ENCODE measurements around the gene MYOG.
A peak's percentile ranks its signal among the peaks of the same experiment; 100 is the strongest.

The MYOG gene

DNA sequence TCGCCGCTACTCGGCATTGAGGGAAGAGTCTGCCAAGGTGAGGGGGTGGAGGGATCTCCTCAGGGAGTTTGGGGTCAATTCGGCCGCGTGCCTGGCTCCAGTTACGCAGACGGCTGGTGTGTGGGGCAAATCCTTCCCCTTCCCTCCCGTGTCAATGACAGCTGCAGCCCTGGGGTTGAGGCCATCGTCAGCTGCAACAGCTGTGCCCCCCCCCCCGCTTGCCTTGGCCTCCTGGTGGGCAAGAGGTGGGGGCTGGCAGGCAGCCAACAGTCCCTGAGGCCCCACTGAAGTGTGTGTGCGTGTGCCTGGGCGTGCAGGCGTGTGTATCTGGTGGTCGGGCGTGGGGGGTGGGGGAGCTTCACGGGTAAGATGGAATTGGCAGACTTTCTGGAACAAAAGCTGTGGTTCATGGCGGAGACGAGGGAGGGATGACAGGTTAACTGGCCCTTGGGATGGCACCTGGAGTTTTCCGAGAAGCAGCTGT lies 33.9 kb downstream of the MYOG start:
- H3K9ac ChIP-seq (ENCODE audit: low read length) = no peak overlapping the region
- H3K79me2 ChIP-seq (ENCODE audit: control insufficient read depth, insufficient read depth, low read length) = no peaks in the 10 kb centered on the region
- H4K5ac ChIP-seq (ENCODE audit: low read length) = no peak overlapping the region
- WGBS (ENCODE audit: extremely low coverage, insufficient coverage, low lambda C conversion rate) = no CpG with 5 or more reads among the region's 20 CpGs
- no peak overlapping the region for H3K18ac ChIP-seq (ENCODE audit: low read length)
- no peak overlapping the region for H3K4me3 ChIP-seq (ENCODE audit: low read length)
- no peaks in the 10 kb centered on the region for H3K4me1 ChIP-seq (ENCODE audit: control insufficient read depth, low read depth, low read length)
- H3K4ac ChIP-seq (ENCODE audit: low read depth, low read length) = no peak overlapping the region
- no peak overlapping the region for H2BK5ac ChIP-seq (ENCODE audit: low read length)
- H3K36me3 ChIP-seq (ENCODE audit: control insufficient read depth, insufficient read depth, low read length) = no peaks in the 10 kb centered on the region
- no peak overlapping the region for H2AK5ac ChIP-seq (ENCODE audit: low read length)
- H2BK120ac ChIP-seq (ENCODE audit: low read depth, low read length) = no peak overlapping the region
- no peak overlapping the region for H3K23ac ChIP-seq (ENCODE audit: low read length)
- no peak overlapping the region for H2BK15ac ChIP-seq (replicated peaks; ENCODE audit: low read depth)
- H3K4me2 ChIP-seq (ENCODE audit: low read length) = no peak overlapping the region
- H3K27me3 ChIP-seq (ENCODE audit: insufficient read depth, low read length, poor library complexity) = no peaks in the 10 kb centered on the region
- no peak overlapping the region for H3K27ac ChIP-seq (ENCODE audit: low read depth, low read length)
- H4K8ac ChIP-seq (ENCODE audit: low read depth, low read length) = no peak overlapping the region
- no peaks in the 10 kb centered on the region for H3K79me1 ChIP-seq (ENCODE audit: low read length)
- no peak for DNase-seq
- no peak overlapping the region for H3K56ac ChIP-seq (ENCODE audit: low read length)

DNA sequence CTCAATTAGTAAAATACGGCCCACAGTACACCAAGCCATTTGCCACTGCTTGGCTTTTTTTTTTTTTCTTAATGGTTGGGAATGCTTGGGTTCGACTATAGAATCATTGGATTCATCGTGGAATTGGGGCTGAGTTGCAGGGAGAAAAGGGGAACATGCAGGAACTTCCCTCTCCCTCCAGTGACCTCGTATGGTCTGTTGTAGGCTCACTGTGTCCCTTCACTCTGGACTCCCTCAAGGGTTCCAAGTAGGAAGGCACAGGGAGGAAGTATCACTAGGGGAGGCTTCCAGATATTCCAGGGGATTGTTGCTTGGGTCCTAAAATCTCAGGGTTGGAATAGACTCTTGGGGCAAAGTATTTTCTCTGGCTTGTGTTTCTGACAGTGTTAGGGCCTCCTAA lies 35.0 kb downstream of the MYOG start:
- H3K36me3 ChIP-seq (ENCODE audit: control insufficient read depth, insufficient read depth, low read length) = no peaks in the 10 kb centered on the region
- no peaks in the 10 kb centered on the region for H3K4me1 ChIP-seq (ENCODE audit: control insufficient read depth, low read depth, low read length)
- no peak for DNase-seq
- H2BK120ac ChIP-seq (ENCODE audit: low read depth, low read length) = no peak overlapping the region
- no CpG with 5 or more reads among the region's 4 CpGs for WGBS (ENCODE audit: extremely low coverage, insufficient coverage, low lambda C conversion rate)
- H3K23ac ChIP-seq (ENCODE audit: low read length) = no peak overlapping the region
- H3K18ac ChIP-seq (ENCODE audit: low read length) = no peak overlapping the region
- H3K4ac ChIP-seq (ENCODE audit: low read depth, low read length) = no peak overlapping the region
- H3K27ac ChIP-seq (ENCODE audit: low read depth, low read length) = no peak overlapping the region
- H3K79me1 ChIP-seq (ENCODE audit: low read length) = no peaks in the 10 kb centered on the region
- no peak overlapping the region for H3K4me2 ChIP-seq (ENCODE audit: low read length)
- H3K4me3 ChIP-seq (ENCODE audit: low read length) = no peak overlapping the region
- no peak overlapping the region for H4K5ac ChIP-seq (ENCODE audit: low read length)
- H2BK5ac ChIP-seq (ENCODE audit: low read length) = no peak overlapping the region
- H3K27me3 ChIP-seq (ENCODE audit: insufficient read depth, low read length, poor library complexity) = no peaks in the 10 kb centered on the region
- no peak overlapping the region for H2AK5ac ChIP-seq (ENCODE audit: low read length)
- no peak overlapping the region for H4K8ac ChIP-seq (ENCODE audit: low read depth, low read length)
- no peaks in the 10 kb centered on the region for H3K79me2 ChIP-seq (ENCODE audit: control insufficient read depth, insufficient read depth, low read length)
- H2BK15ac ChIP-seq (replicated peaks; ENCODE audit: low read depth) = no peak overlapping the region
- no peak overlapping the region for H3K9ac ChIP-seq (ENCODE audit: low read length)
- no peak overlapping the region for H3K56ac ChIP-seq (ENCODE audit: low read length)

- no peak overlapping the region for H3K23ac ChIP-seq (ENCODE audit: low read length)
- no peak overlapping the region for H2BK120ac ChIP-seq (ENCODE audit: low read depth, low read length)
- no peaks in the 10 kb centered on the region for H3K36me3 ChIP-seq (ENCODE audit: control insufficient read depth, insufficient read depth, low read length)
- H2AK5ac ChIP-seq (ENCODE audit: low read length) = no peak overlapping the region
- no peak for DNase-seq
- H3K4ac ChIP-seq (ENCODE audit: low read depth, low read length) = no peak overlapping the region
- H3K4me3 ChIP-seq (ENCODE audit: low read length) = no peak overlapping the region
- H3K4me2 ChIP-seq (ENCODE audit: low read length) = no peak overlapping the region
- WGBS (ENCODE audit: extremely low coverage, insufficient coverage, low lambda C conversion rate) = no CpG with 5 or more reads among the region's 14 CpGs
- H4K5ac ChIP-seq (ENCODE audit: low read length) = no peak overlapping the region
- no peak overlapping the region for H2BK15ac ChIP-seq (replicated peaks; ENCODE audit: low read depth)
- no peaks in the 10 kb centered on the region for H3K4me1 ChIP-seq (ENCODE audit: control insufficient read depth, low read depth, low read length)
- no peak overlapping the region for H3K18ac ChIP-seq (ENCODE audit: low read length)
- H2BK5ac ChIP-seq (ENCODE audit: low read length) = no peak overlapping the region
- no peak overlapping the region for H3K27ac ChIP-seq (ENCODE audit: low read depth, low read length)
- no peak overlapping the region for H4K8ac ChIP-seq (ENCODE audit: low read depth, low read length)
- no peaks in the 10 kb centered on the region for H3K79me2 ChIP-seq (ENCODE audit: control insufficient read depth, insufficient read depth, low read length)
- H3K79me1 ChIP-seq (ENCODE audit: low read length) = no peaks in the 10 kb centered on the region
- H3K9ac ChIP-seq (ENCODE audit: low read length) = no peak overlapping the region
- no peaks in the 10 kb centered on the region for H3K27me3 ChIP-seq (ENCODE audit: insufficient read depth, low read length, poor library complexity)
- H3K56ac ChIP-seq (ENCODE audit: low read length) = peak overlapping the region; percentile 15
These were observed 36.1 kb downstream of the MYOG start for GRCh38 chr1:203049576-203050180.

DNA sequence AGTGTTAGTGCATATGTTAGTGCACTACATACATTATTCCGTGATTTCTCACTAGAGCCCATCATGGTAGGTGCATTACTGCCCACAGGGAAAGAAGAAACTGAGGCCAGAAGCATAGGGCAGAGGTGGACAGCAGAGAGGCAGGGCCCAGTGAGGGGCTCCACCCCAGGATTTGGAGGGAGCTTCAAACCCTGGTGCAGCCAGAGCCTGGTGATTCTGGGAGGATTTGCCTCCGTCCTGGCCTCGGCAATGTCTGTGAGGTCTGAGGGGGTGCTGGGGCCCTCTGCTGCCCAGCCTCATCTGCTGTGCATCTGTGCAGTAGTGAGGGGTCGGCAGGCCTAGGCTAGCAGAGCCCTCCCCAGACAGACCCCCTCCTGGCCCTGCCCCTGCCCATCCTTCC lies 36.7 kb downstream of the MYOG start:
- no peak overlapping the region for H4K8ac ChIP-seq (ENCODE audit: low read depth, low read length)
- no peak overlapping the region for H2BK5ac ChIP-seq (ENCODE audit: low read length)
- no peak overlapping the region for H3K9ac ChIP-seq (ENCODE audit: low read length)
- H2BK15ac ChIP-seq (replicated peaks; ENCODE audit: low read depth) = no peak overlapping the region
- H3K79me1 ChIP-seq (ENCODE audit: low read length) = no peaks in the 10 kb centered on the region
- H3K18ac ChIP-seq (ENCODE audit: low read length) = no peak overlapping the region
- no peaks in the 10 kb centered on the region for H3K27me3 ChIP-seq (ENCODE audit: insufficient read depth, low read length, poor library complexity)
- no peak overlapping the region for H2AK5ac ChIP-seq (ENCODE audit: low read length)
- no peak overlapping the region for H2BK120ac ChIP-seq (ENCODE audit: low read depth, low read length)
- H3K4ac ChIP-seq (ENCODE audit: low read depth, low read length) = no peak overlapping the region
- no peak overlapping the region for H4K5ac ChIP-seq (ENCODE audit: low read length)
- H3K23ac ChIP-seq (ENCODE audit: low read length) = no peak overlapping the region
- no peak overlapping the region for H3K56ac ChIP-seq (ENCODE audit: low read length)
- no peak for DNase-seq
- H3K4me2 ChIP-seq (ENCODE audit: low read length) = no peak overlapping the region
- H3K4me3 ChIP-seq (ENCODE audit: low read length) = no peak overlapping the region
- H3K27ac ChIP-seq (ENCODE audit: low read depth, low read length) = no peak overlapping the region
- no peaks in the 10 kb centered on the region for H3K79me2 ChIP-seq (ENCODE audit: control insufficient read depth, insufficient read depth, low read length)
- no peaks in the 10 kb centered on the region for H3K4me1 ChIP-seq (ENCODE audit: control insufficient read depth, low read depth, low read length)
- no CpG with 5 or more reads among the region's 4 CpGs for WGBS (ENCODE audit: extremely low coverage, insufficient coverage, low lambda C conversion rate)
- H3K36me3 ChIP-seq (ENCODE audit: control insufficient read depth, insufficient read depth, low read length) = no peaks in the 10 kb centered on the region

DNA sequence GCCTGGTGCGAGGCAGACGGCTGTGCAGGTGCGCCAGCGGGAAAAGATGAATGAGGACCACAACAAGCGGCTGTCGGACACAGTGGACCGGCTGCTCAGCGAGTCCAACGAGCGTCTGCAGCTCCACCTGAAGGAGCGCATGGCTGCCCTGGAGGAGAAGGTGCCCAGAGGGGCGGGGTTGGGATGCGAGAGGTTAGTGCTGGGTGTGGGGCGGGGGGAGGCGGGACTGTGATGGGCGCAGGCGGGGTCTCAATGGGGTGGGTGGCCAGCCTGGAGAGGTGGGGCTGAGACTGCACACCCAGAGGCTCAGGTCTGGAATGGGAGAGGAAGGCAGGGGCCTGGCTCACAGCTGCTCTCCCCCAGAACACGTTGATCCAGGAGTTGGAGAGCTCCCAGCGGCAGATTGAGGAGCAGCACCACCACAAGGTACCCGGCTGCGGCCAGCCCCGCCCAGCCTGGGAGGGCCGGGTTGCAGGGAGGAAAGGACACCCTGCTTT lies 37.2 kb downstream of the MYOG start:
- Histone ChIP-seq H2BK5ac (ENCODE audit: low read length) (no peak overlapping the region), H3K4ac (ENCODE audit: low read depth, low read length) (no peak overlapping the region), H3K4me1 (ENCODE audit: control insufficient read depth, low read depth, low read length) (no peaks in the 10 kb centered on the region), H3K79me2 (ENCODE audit: control insufficient read depth, insufficient read depth, low read length) (no peaks in the 10 kb centered on the region), H4K8ac (ENCODE audit: low read depth, low read length) (no peak overlapping the region), H3K27ac (ENCODE audit: low read depth, low read length) (no peak overlapping the region), H2BK120ac (ENCODE audit: low read depth, low read length) (no peak overlapping the region), H3K79me1 (ENCODE audit: low read length) (no peaks in the 10 kb centered on the region), H3K9ac (ENCODE audit: low read length) (no peak overlapping the region), H2BK15ac (replicated peaks; ENCODE audit: low read depth) (no peak overlapping the region), H3K4me3 (ENCODE audit: low read length) (no peak overlapping the region), H3K56ac (ENCODE audit: low read length) (no peak overlapping the region), H3K4me2 (ENCODE audit: low read length) (no peak overlapping the region), H3K18ac (ENCODE audit: low read length) (no peak overlapping the region), H4K5ac (ENCODE audit: low read length) (no peak overlapping the region), H3K36me3 (ENCODE audit: control insufficient read depth, insufficient read depth, low read length) (no peaks in the 10 kb centered on the region), H2AK5ac (ENCODE audit: low read length) (no peak overlapping the region), H3K27me3 (ENCODE audit: insufficient read depth, low read length, poor library complexity) (no peaks in the 10 kb centered on the region), H3K23ac (ENCODE audit: low read length) (no peak overlapping the region)
- DNase-seq = peak; percentile 80
- WGBS (ENCODE audit: extremely low coverage, insufficient coverage, low lambda C conversion rate) = no CpG with 5 or more reads among the region's 23 CpGs

DNA sequence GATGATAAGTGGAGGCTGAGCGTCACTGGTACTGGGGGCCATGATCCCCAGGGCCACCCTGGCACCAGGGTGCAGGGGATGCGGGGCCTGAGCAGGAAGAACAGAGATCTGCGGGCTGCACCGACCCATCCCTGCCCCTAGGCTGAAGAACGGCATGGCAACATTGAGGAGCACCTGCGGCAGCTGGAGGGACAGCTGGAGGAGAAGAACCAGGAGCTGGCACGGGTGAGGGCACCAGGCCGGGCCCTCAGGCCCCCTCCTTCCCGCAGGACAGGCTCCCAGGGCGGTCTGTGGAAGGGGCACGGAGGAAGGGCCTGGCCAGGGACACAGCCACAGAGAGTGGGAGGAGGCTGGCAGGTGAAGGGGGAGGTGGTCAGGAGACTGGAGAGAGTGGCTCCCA lies 37.7 kb downstream of the MYOG start:
- WGBS (ENCODE audit: extremely low coverage, insufficient coverage, low lambda C conversion rate) = no CpG with 5 or more reads among the region's 11 CpGs
- Histone ChIP-seq H3K23ac (ENCODE audit: low read length) (no peak overlapping the region), H2BK5ac (ENCODE audit: low read length) (no peak overlapping the region), H3K79me1 (ENCODE audit: low read length) (no peaks in the 10 kb centered on the region), H3K27me3 (ENCODE audit: insufficient read depth, low read length, poor library complexity) (no peaks in the 10 kb centered on the region), H2BK15ac (replicated peaks; ENCODE audit: low read depth) (no peak overlapping the region), H3K4me2 (ENCODE audit: low read length) (no peak overlapping the region), H3K4me3 (ENCODE audit: low read length) (no peak overlapping the region), H4K5ac (ENCODE audit: low read length) (no peak overlapping the region), H3K27ac (ENCODE audit: low read depth, low read length) (no peak overlapping the region), H2BK120ac (ENCODE audit: low read depth, low read length) (no peak overlapping the region), H3K56ac (ENCODE audit: low read length) (no peak overlapping the region), H3K9ac (ENCODE audit: low read length) (no peak overlapping the region), H3K36me3 (ENCODE audit: control insufficient read depth, insufficient read depth, low read length) (no peaks in the 10 kb centered on the region), H3K4me1 (ENCODE audit: control insufficient read depth, low read depth, low read length) (no peaks in the 10 kb centered on the region), H4K8ac (ENCODE audit: low read depth, low read length) (no peak overlapping the region), H3K4ac (ENCODE audit: low read depth, low read length) (no peak overlapping the region), H3K18ac (ENCODE audit: low read length) (no peak overlapping the region), H3K79me2 (ENCODE audit: control insufficient read depth, insufficient read depth, low read length) (no peaks in the 10 kb centered on the region), H2AK5ac (ENCODE audit: low read length) (no peak overlapping the region)
- no peak for DNase-seq
